Transverse colon (tissue), 4 donors: ENCODE data around the gene UBE4B. TPM values are rescaled to one million over a fixed set of nuclear protein-coding genes. Genes with fewer than 3 reads are reported as not detected.
"Not testable (repeated sequence)": the region's sequence is repeated elsewhere in the genome, so short reads cannot be mapped to it uniquely, and the experiment has no call there.

ENCODE experiments used
- DNase-seq: peaks from one replicate; pipeline ENCODE4 v3.0.0-alpha.2; 2019
- H3K27ac ChIP-seq, 4 donors: fragments of 200-600 bp; sonication (generic); 2 replicates each; pipeline ENCODE4 v1.5.1; 2016 to 2018; ENCODE audit warnings: inconsistent platforms in 4 of 4
- H3K27me3 ChIP-seq: fragments of 200-600 bp; sonication (generic); 2 replicates; pipeline ENCODE4 v1.5.1; 2017; ENCODE audit warnings: inconsistent platforms
- H3K36me3 ChIP-seq, 4 donors: fragments of 200-600 bp; sonication (generic); 2 replicates each; pipeline ENCODE4 v1.5.1; 2017 to 2019; ENCODE audit warnings: inconsistent platforms in 4 of 4
- H3K4me1 ChIP-seq, 4 donors: fragments of 200-600 bp; sonication (generic); 2 replicates each; pipeline ENCODE4 v1.5.1; 2017 to 2020; ENCODE audit warnings: inconsistent platforms in 4 of 4
- H3K4me3 ChIP-seq, 4 donors: fragments of 200-600 bp; sonication (generic); 1 replicate in 1 of 4; 2 replicates in 3 of 4; pipeline versions ENCODE4 v1.5.1 to v1.6.1; 2017 to 2019; ENCODE audit warnings: inconsistent platforms in 4 of 4
- H3K9me3 ChIP-seq, 2 donors: fragments of 200-600 bp; sonication (generic); 2 replicates each; pipeline ENCODE4 v1.5.1; 2017 to 2019; ENCODE audit warnings: inconsistent platforms in 2 of 2
- EP300 ChIP-seq: sonication (generic); formaldehyde crosslinking; IDR thresholded peaks from one replicate; pipeline ENCODE4 v1.6.1; 2017; ENCODE audit warnings: antibody characterized with exemption, low read depth
- POLR2A ChIP-seq: fragments of 450-650 bp; IDR thresholded peaks from one replicate; pipeline ENCODE4 v1.6.1; 2016; ENCODE audit warnings: antibody characterized with exemption, mild to moderate bottlenecking, moderate library complexity
- POLR2AphosphoS5 ChIP-seq, 3 donors: sonication (generic); formaldehyde crosslinking; IDR thresholded peaks; one replicate each; pipeline ENCODE4 v1.6.1; 2016; ENCODE audit warnings: antibody characterized with exemption in 3 of 3
- WGBS, 2 donors: methylation state at CpG; one replicate each; pipeline ENCODE4 v1.1.5; 2018; ENCODE audit warnings: low coverage in 1 of 2; 5-methylcytosine and 5-hydroxymethylcytosine counted together
- in situ Hi-C, 4 donors: fragments of 200-750 bp; cut with MboI; loops; one replicate each; pipeline versions ENCODE4 v1.15.0 to v1.15.1; 2017; ENCODE audit warnings: low sequenced_read_pairs in 3 of 4, low pct_ligation_motif_present in 1 of 4, low pct_unique_long_range_greater_than_20kb in 1 of 4
- intact Hi-C: fragments of 100-400 bp; cut with DNase I; formaldehyde crosslinking; loops from one replicate; pipeline ENCODE4 v1.15.1; 2023; ENCODE audit warnings: low total_unique reads
- small RNA-seq, 4 donors: library from RNA; depleted of rRNA; stranded (forward); fragments of <200 nt; gene quantifications; one replicate each; pipeline ENCODE3, GENCODE V24; 2016
- total RNA-seq, 4 donors: library from RNA; depleted of rRNA; stranded (reverse); fragments of >200 nt; gene quantifications; one replicate each; pipeline ENCODE4 v1.1.0, GENCODE V29; 2016
- TF ChIP-seq, protein P1 (sequence below), 5 experiments: fragments of 200-600 bp in 3 of 5; fragments of 450-650 bp in 2 of 5; sonication (generic) in 3 of 5; IDR thresholded peaks; 1 replicate in 2 of 5; 2 replicates in 3 of 5; pipeline ENCODE4 v1.5.1; 2016 to 2017; ENCODE audit warnings: antibody characterized with exemption in 5 of 5, inconsistent platforms in 3 of 5, mild to moderate bottlenecking in 2 of 5, moderate library complexity in 1 of 5

UBE4B gene
- total RNA-seq, 4 donors from 2014 or later = 35.1 to 145 (median 78.7) TPM

DNA sequence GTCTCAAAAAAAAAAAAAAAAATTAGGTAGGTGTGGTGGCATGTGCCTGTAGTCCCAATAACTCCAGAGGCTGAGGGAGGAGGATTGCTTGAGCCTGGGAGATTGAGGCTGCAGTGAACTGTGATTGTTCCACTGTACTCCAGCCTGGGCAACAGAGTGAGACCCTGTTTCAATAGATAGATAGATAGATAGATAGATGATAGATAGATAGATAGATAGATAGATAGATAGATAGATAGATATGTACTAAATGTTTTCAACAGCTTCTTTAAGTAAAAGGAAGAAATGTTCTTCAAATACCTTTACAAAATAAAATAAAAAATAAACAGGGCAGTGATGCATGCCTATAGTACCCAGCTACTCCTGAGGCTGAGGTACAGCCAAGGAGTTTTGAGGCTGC lies 187.4 kb downstream of the UBE4B start:
- H3K27me3 ChIP-seq = no peaks in the 10 kb centered on the region
- H3K36me3 ChIP-seq = no peaks in the 10 kb centered on the region
- no peak for DNase-seq
- H3K27ac ChIP-seq = no peak overlapping the region
- intact Hi-C loops (no loop called here), in situ Hi-C loops (loop anchor here in 3 of 4 donors (25.0 kb wide), 1 partner anchor 117 kb away; no protein-coding TSS in a partner anchor)
- peaks cover 15 to 49% (median 26%) of the 10 kb centered on the region in 4 donors for H3K4me1 ChIP-seq
- no peak overlapping the region for H3K4me3 ChIP-seq
- no peak for TF ChIP-seq POLR2AphosphoS5 (IDR thresholded peaks at IDR 0.05)
- H3K9me3 ChIP-seq = no peaks in the 10 kb centered on the region

DNA sequence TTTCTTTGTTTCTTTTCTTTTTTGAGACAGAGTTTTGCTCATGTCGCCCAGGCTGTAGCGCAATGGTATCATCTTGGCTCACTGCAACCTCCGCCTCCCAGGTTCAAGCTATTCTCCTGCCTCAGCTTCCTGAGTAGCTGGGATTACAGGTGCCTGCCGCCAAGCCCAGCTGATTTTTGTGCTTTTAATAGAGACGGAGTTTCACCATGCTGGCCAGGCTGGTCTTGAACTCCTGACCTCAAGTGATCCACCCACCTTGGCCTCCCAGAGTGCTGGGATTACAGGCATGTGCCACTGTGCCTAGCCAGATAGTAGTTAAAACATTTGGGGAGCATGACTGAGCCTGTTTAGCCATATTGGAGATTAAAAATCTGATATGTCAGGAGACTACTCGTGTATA lies 187.9 kb downstream of the UBE4B start:
- H3K9me3 ChIP-seq, intact Hi-C loops, H3K4me3 ChIP-seq, H3K27me3 ChIP-seq, H3K27ac ChIP-seq, H3K36me3 ChIP-seq, DNase-seq: not testable (repeated sequence)
- in situ Hi-C loops = loop anchor here in 3 of 4 donors (25.0 kb wide), 1 partner anchor 117 kb away; no protein-coding TSS in a partner anchor
- WGBS, 2 donors = 93 to 97% methylated on average over 4 to 6 of the region's 6 CpGs
- H3K4me1 ChIP-seq = peaks cover 15 to 49% (median 29%) of the 10 kb centered on the region in 4 donors

- TF ChIP-seq POLR2AphosphoS5 (IDR thresholded peaks at IDR 0.05) = no peak
- TF ChIP-seq EP300 = no peak
- no peak for TF ChIP-seq POLR2A
- TF ChIP-seq, protein P1, sequence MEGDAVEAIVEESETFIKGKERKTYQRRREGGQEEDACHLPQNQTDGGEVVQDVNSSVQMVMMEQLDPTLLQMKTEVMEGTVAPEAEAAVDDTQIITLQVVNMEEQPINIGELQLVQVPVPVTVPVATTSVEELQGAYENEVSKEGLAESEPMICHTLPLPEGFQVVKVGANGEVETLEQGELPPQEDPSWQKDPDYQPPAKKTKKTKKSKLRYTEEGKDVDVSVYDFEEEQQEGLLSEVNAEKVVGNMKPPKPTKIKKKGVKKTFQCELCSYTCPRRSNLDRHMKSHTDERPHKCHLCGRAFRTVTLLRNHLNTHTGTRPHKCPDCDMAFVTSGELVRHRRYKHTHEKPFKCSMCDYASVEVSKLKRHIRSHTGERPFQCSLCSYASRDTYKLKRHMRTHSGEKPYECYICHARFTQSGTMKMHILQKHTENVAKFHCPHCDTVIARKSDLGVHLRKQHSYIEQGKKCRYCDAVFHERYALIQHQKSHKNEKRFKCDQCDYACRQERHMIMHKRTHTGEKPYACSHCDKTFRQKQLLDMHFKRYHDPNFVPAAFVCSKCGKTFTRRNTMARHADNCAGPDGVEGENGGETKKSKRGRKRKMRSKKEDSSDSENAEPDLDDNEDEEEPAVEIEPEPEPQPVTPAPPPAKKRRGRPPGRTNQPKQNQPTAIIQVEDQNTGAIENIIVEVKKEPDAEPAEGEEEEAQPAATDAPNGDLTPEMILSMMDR (IDR thresholded peaks at IDR 0.05) = no peak
Observed at GRCh38 chr1:10225573-10225972, 192.8 kb downstream of the UBE4B start.

DNA sequence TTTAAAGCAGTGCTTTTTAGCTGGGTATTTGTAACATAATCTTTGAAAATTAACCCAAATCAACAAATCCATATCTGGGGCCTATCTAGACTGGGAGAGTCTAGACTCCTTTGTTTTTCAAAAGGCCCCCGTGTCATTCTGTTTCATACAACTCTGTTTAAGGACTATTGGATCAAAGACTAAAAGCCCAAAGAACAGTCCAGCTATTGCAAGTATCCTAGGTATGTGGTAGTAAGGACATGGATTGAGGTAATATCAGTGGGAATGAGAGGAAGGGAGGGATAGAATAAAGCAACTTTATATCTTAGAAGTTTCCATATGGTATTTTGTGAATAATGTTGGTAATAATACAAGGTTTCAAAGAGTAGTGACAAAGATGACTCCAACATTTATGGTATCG lies 195.8 kb downstream of the UBE4B start:
- in situ Hi-C loops = no loop called here
- no peak for DNase-seq
- Histone ChIP-seq H3K27me3 (no peaks in the 10 kb centered on the region), H3K27ac (no peak overlapping the region), H3K4me3 (no peak overlapping the region), H3K36me3 (no peaks in the 10 kb centered on the region), H3K9me3 (no peaks in the 10 kb centered on the region), H3K4me1 (peaks cover 0 to 34% (median 11%) of the 10 kb centered on the region in 4 donors)
- WGBS, 2 donors = 74 to 84% methylated on average over 2 of the region's 2 CpGs
- intact Hi-C loops = no loop called here
- TF ChIP-seq EP300 (no peak), POLR2AphosphoS5 (IDR thresholded peaks at IDR 0.05) (no peak), POLR2A (no peak)
- TF ChIP-seq, protein P1 (IDR thresholded peaks at IDR 0.05) = no peak

More at GRCh38 chr1:10225573-10225972, 192.8 kb downstream of the UBE4B start:
- intact Hi-C loops = no loop called here
- in situ Hi-C loops = no loop called here
- no peak overlapping the region for H3K4me3 ChIP-seq
- DNase-seq = no peak
- 56 to 68% methylated on average over 1 of the region's 1 CpG for WGBS, 2 donors
- H3K27me3 ChIP-seq = no peaks in the 10 kb centered on the region
- H3K4me1 ChIP-seq = peaks cover 0 to 28% (median 10%) of the 10 kb centered on the region in 4 donors
- H3K27ac ChIP-seq = no peak overlapping the region
- H3K9me3 ChIP-seq = no peaks in the 10 kb centered on the region
- no peaks in the 10 kb centered on the region for H3K36me3 ChIP-seq

DNA sequence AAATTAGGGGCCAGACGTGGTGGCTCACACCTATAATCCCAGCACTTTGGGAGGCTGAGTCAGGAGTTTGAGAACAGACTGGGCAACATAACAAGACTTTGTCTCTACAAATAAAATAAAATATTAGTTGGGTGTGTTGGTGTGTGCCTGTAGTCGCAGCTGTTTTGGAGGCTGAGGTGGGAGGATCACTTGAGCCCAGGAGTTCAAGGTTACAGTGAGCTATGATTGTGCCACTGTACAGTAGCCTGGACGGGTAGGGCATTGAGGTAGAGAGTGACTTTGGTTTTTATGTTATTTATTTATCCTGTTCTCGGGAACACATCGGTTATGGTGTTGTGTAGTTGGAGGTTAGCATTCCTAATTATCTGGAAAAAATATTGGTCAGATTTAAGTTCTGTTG lies 197.1 kb downstream of the UBE4B start:
- no peak overlapping the region for H3K4me3 ChIP-seq
- H3K4me1 ChIP-seq = peaks cover 0 to 29% (median 11%) of the 10 kb centered on the region in 4 donors
- H3K27me3 ChIP-seq = no peaks in the 10 kb centered on the region
- H3K27ac ChIP-seq = no peak overlapping the region
- H3K9me3 ChIP-seq = no peaks in the 10 kb centered on the region
- TF ChIP-seq EP300 (no peak), POLR2A (no peak), POLR2AphosphoS5 (IDR thresholded peaks at IDR 0.05) (no peak)
- TF ChIP-seq, protein P1 (IDR thresholded peaks at IDR 0.05) = no peak
- no peaks in the 10 kb centered on the region for H3K36me3 ChIP-seq
- no peak for DNase-seq
- intact Hi-C loops = loop anchor here (5.0 kb wide), 1 partner anchor 1612 kb away; no protein-coding TSS in a partner anchor
- in situ Hi-C loops = no loop called here
- 89 to 94% methylated on average over 3 to 5 of the region's 5 CpGs for WGBS, 2 donors

Small RNA genes within 50 kb of the gene (small RNA-seq; reads per million reads assigned to genes)
- gene MIR1273D = 0 reads per million in 4 donors
- 0 reads per million in 4 donors for gene RNU6-828P

Other genes starting within 250 kb of the UBE4B start
- 100 to 1,000 TPM; 118 to 191 (median 143) TPM for gene CLSTN1, start 209.0 kb upstream of the UBE4B start, total RNA-seq
- 10 to 100 TPM in 3 of 4 donors, 1 to 10 TPM in 1; 7.9 to 24.4 (median 15.7) TPM for gene CTNNBIP1, start 122.7 kb upstream of the UBE4B start, total RNA-seq
- 10 to 100 TPM; 10.7 to 41.0 (median 26.6) TPM for gene LZIC, start 89.6 kb upstream of the UBE4B start, total RNA-seq
- gene NMNAT1, start 89.5 kb upstream of the UBE4B start, total RNA-seq = 10 to 100 TPM in 3 of 4 donors, 1 to 10 TPM in 1; 7.1 to 39.8 (median 17.9) TPM
- 1 to 10 TPM in 2 of 4 donors, not detected in 2; 2.3 to 3.3 TPM for gene RBP7, start 35.7 kb upstream of the UBE4B start, total RNA-seq
- gene KIF1B, start 177.6 kb downstream of the UBE4B start, total RNA-seq = 10 to 100 TPM; 50.9 to 87.9 (median 71.4) TPM